HS-27A (cell line): ENCODE data around the gene FST.

Experiments
- DNase-seq: peaks from one replicate; pipeline ENCODE4 v3.0.0-alpha.2; 2012; ENCODE audit warnings: low read depth, missing footprints

The FST gene

DNA sequence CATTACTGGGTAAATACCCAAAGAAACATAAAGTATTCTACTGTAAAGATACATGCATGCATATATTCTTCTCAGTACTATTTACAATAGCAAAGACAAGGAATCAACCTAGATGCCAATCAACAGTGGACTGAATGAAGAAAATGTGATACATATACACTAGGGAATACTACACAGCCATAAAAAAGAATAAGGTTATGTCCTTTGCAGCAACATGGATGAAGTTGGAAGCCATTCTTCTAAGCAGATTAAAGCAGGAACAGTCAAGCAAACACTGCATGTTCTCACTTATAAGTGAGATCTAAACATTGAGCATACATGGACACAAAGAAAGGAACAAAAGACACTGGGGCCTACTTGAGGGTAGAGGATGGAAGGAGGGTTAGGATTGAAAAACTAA lies 40.4 kb downstream of the FST start:
- DNase-seq, result no peak
